HG03460 (cell line): ENCODE measurements around the gene GUSB.
"Not testable (repeated sequence)": the region's sequence is repeated elsewhere in the genome, so short reads cannot be mapped to it uniquely, and the experiment has no call there.

Source experiments
- ATAC-seq: cut with Tn5 transposase; IDR thresholded peaks from one replicate; pipeline ENCODE4 v1.9.1; 2021; ENCODE audit not compliant: unreplicated experiment

The GUSB gene

DNA sequence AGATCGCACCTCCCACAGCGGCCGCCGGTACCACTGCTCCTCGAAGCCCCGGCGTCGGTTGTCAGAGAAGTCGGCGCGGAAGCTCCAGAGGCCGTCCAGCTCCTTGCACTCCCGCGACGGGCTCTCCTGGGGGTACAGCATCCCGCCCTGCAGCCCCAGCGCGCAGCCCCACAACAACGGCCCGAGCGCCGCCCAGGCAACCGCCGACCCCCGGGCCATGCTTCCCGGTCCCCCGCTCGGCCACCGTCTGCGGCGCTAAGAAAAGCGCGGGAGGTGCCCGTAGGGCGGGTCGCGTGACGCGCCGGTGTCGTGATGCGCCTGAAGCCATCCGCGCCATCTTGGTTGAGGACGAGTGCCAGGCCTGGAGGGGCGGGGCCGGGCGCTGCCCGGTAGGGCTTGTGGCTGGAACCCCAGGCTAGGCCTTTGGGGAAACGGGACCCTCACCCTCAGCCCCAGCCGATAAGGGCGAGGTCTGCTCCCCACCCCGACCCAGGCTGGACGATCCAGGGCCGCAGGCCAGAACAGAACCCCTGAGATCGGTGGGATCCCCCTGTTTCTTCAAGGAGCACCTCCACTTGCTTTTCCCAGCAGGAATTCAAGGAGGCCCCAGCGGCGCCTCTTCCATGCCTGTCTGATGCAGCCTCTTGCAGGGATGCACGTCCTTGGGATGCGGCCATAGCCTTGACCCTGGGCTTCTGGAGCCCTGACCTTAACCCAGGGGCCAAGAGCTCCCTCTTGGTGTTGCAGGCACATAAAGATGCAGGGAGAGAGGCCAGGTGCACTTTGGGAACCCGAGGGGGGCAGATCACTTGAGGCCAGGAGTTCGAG lies at the start of gene GUSB:
Gene GUSB (minus strand): TSS at position 249 of the 828 bp plus-strand sequence. CDS start 30 bp downstream, at position 219.
- ATAC-seq: peak; percentile 74

DNA sequence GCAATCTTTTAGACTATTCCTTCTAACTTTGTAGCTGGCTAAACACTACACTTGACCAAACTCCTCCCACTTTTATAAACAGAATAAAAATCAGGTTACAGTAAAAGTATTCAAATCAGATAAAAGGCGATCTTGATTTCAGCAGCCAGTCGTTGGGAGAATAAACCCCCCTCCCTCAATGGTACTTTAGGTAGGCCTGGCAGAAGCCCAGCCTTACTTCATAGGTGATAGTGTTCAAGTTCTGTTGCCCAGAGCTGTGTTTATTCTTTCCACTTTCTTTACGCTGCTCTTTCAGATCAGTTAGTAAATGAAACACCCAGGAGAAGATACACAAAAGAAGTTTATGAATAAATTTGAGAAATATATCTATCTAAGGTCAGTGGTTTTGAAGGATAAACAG lies 46.3 kb upstream of the GUSB start:
- ATAC-seq: not testable (repeated sequence)

DNA sequence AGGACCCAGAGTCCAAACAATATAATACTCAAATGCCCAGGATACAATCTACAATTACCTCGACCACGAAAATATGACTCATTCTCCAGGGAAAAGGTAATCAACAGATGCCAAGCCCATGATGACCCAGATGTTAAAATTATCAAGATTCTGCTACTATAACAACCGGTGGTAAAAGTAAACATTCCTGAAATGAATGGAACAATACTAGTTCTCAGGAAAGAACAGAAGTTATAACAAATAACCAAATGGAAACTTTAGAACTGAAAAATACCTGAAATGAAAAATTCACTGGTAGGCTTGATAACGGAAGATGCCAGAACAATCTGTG lies 34.1 kb upstream of the GUSB start:
- no peak for ATAC-seq

DNA sequence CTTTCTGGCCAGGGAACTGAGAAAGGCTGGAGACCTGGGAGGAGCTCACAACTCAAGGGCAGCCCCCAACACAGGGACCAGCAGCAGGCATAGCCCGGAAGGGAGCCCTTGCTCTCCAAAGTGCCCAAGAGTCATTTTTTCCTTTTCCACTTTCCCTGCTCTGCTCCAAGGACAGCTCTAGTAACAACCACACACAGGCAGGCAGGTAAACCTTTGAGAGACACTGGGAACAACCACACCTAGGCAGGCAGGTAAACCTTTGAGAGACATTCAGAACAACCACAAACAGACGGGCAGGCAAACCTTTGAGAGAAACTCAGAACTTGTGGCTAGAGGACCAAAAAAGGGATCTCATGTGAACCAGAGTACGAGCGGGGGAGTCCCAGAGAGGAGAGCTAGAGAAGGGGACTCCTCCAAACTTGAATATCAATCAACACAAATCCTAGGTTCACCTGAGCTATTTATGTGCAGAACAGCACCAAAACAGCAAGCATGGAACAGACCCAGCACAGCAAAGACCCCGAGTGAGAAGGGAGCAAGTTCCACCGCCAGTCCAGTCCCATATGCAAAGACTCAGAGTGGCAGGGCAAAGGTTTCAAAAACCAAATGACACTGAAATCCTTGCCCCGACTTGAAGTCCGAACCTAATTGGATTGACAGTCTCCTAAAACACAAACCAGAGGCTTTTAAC lies 33.6 kb upstream of the GUSB start:
- ATAC-seq: no peak

DNA sequence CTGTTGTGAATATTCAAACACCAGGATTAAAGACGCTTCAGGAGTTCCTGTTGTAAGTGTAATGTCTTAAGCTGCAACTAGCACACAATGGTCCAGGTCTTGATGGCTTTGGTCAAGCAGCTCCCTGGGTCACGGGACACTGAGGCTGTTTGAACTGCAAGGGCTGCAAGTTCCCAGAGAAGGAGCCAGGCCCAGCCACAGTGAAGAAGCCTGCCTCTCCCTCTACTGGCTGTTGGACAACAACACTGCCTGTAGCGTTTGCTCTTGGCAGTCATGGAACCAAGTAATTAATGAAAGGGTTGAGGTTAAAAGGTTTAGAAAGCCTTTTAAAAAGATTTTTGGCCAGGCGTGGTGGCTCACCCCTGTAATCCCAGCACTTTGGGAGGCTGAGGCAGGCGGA lies 31.9 kb upstream of the GUSB start:
- no peak for ATAC-seq

DNA sequence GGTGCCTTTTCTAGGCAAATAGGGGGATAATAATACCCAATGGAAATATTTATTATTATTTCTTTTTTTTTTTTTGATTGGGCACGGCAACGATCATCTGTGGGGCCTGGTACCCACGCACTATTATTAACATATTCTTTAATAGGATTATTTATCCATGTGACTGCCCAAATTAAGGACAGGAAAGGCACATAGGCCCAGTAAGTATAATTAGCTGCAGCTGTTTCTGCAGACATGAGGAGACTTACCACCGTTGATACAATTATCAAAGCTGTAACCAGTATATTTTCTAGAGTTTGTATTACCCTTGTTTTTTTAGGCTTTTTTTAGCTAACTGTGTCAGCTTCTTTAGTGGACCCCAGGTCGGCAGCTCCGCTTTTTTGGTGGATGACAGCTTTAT lies 25.2 kb upstream of the GUSB start:
- ATAC-seq: no peak

DNA sequence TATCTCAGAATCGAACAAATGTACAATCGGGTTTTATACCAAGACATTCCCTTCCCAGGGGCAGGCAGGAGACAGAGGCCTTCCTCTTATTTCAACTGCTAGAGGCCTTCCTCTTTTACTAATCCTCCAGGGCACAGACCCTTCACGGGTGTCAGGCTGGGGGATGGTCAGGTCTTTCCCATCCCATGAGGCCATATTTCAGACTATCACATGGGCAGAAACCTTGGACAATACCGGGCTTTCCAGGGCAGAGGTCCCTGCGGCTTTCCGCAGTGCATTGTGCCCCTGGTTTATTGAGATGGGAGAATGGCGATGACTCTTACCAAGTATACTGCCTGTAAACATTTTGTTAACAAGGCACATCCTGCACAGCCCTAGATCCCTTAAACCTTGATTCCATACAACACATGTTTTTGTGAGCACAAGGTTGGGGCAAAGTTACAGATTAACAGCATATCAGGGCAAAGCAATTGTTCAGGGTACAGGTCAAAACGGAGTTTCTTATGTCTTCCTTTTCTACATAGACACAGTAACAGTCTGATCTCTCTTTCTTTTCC lies 23.2 kb upstream of the GUSB start:
- ATAC-seq: not testable (repeated sequence)

DNA sequence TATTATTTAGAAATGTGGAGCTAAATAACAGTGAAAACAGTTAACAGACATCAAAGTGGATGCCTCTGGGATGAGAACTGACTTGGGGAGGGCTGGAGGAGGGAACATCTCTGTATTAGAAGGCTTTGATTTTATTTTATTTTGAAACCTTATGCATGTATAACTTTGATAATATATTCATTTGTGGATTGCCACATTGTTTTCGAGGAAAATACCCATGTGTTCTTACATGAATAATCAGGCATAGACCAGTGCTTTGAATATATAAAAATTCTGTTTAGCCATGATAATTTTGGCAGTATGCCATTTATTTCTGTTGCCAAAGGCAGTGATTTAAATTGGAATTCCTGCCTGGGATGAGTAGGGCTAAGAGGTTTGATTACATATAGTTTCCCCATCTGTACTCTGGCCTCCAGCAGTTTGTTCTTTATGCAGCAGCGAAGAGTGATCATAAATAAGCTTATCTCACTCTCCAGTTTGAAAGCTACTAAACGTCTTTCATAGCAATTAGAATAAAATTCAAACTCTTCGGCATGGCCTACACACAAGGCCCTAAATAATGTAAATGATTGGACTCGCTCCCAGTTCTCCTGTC lies 18.9 kb upstream of the GUSB start:
- ATAC-seq: not testable (repeated sequence)

DNA sequence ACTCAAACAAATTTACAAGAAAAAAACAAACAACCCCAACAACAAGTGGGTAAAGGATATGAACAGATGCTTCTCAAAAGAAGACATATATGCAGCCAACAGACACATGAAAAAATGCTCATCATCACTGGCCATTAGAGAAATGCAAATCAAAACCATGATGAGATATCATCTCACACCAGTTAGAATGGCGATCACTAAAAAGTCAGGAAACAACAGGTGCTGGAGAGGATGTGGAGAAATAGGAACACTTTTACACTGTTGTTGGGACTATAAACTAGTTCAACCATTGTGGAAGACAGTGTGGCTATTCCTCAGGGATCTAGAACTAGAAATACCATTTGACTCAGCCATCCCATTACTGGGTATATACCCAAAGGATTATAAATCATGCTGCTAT lies 13.0 kb upstream of the GUSB start:
- not testable (repeated sequence) for ATAC-seq

DNA sequence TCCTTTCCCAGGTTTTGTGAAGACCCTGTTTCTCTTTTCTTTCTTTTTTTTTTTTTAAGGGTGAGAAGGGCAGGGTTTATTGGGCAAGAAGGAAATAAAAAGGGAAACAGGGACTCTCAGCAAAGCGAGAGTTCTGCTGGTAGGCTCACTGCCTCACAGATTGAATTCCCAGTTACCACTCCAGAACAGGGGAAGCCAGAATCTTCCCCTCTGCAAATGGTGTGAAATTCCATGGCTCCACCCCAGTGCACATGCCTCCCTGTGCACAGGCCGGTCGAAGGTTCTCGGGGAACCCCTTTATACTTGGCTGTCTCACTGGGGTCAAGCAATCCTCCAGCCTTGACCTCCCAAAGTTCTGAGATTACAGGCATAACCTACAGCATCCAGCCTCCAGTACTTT lies 10.5 kb upstream of the GUSB start:
- no peak for ATAC-seq

DNA sequence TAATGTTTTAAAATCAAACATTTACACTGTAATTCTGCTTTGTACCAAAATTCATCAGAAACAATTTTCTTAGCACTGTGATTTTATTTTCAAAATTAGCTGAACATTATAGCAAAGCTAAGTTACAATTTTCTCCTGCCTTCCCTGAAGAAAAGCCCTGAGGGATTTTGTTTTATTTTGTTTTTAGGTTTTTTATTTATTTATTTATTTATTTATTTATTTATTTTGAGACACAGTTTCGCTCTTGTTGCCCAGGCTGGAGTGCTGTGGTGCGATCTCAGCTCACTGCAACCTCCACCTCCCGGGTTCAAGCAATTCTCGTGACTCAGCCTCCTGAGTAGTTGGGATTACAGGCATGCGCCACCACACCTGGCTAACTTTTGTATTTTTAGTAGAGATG lies 9.8 kb upstream of the GUSB start:
- ATAC-seq: not testable (repeated sequence)

DNA sequence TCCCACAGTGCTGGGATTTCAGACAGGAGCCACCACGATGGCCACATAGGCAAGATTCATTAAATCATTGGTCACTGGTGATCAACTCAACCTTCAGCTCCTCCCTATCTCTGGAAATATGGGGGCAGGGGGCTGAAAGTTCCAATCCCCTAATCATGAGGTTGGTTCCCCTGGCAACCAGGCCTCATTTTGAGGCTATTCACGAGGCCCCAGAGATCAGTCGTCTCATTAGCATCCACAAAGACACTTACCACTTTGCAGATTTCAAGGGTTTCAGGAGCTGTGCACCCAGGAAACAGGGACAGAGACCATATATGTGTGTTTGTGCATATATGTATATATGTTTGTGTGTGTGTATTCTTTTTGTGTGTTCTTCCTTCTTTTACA lies 7.7 kb upstream of the GUSB start:
- no peak for ATAC-seq

DNA sequence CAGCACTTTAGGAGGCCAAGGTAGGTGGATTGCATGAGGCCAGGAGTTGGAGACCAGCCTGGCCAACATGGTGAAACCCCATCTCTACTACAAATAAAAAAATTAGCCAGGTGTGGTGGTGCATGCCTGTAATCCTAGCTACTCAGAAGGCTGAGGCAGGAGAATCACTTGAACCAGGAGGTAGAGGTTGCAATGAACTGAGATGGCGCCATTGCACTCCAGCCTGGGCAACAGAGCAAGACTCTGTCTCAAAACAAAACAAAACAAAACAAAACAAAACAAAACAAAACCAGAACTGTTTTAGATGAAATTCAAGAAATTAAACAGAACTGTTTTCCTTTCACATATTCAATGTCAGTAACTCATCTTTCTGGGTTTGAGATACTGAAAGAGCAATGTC lies 6.5 kb upstream of the GUSB start:
- not testable (repeated sequence) for ATAC-seq

DNA sequence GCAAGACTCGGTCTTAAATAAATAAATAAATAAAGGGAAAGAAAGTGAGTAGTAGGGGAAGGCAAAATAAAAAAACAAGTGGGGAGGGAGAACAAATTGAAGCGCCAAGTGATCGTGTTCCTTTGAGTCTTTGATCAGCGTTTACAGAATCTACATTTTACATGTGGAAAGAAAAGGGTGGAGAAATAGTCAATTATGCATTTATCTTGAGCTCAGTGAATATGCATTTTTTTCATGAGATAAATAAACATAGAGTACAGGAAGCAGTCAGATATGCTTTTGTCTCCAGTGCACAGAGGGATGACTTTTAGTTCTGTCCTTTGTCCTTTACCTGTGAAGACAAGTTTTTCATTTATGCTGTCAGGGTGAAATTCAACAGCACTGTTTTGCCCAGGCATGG lies 6.1 kb upstream of the GUSB start:
- ATAC-seq: no peak

DNA sequence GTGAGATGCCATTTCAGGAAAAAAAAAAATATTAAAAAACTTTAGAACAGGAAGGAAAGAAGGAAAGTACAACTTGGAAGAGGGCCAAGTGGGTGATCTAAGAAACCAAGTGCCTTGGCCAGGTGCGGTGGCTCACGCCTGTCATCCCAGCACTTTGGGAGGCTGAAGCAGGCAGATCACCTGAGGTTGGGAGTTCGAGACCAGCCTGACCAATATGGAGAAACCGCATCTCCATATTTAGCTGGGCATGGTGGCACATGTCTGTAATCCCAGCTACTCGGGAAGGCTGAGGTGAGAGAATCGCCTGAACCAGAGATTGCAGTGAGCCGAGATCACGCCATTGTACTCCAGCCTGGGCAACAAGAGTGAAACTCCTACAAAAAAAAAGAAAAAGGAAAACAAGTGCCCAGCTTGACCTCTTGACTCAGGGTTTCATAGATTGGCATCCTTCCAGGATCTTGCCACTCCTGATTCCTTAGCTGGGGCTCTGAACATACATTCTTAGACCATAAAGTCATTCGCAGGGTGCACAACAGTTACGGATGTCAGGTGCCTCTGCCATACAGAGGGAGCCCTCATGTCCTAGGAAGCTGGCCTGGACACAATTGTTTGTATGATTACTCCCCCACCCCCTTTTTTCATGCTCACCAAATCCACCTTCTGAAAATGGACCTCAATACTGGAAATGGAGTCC lies 2.1 kb upstream of the GUSB start:
- ATAC-seq: no peak

DNA sequence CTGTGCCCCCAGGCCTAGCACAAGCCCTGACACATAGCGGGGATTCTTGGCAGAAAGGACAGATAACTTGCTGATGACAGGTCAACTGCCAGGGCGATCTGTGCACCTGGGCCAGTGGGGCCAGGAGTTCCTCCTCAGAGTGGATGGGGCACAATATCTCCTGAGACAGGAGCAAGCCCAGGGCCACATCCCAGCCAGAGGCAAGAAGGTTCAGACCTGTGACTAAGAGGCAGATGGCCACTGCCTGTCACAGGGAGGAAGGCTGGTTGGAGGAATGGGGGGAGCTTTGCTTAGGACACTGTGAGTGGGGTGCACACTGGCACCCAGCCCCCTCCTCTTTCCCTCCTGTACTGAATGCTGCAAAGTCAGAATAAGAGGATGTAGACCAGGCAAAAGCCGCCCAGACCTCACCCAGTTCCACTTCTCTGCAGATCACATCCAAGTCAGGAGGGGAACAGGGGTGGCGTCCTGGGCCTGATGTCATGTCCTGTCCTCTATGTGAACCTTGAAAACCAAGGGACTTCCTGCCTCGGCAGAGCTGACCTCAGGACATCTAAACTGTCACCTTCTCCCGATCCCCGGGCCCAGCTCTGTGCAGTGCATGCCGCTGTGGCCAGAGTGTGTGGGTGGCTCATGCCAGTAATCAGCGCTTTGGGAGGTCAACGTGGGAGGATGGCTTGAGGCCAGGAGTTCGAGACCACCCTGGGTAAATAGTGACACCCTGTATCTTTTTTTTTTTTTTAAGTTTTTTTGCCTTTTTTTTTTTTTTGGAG lies 1.3 kb downstream of the GUSB start:
- ATAC-seq: peak; percentile 73

DNA sequence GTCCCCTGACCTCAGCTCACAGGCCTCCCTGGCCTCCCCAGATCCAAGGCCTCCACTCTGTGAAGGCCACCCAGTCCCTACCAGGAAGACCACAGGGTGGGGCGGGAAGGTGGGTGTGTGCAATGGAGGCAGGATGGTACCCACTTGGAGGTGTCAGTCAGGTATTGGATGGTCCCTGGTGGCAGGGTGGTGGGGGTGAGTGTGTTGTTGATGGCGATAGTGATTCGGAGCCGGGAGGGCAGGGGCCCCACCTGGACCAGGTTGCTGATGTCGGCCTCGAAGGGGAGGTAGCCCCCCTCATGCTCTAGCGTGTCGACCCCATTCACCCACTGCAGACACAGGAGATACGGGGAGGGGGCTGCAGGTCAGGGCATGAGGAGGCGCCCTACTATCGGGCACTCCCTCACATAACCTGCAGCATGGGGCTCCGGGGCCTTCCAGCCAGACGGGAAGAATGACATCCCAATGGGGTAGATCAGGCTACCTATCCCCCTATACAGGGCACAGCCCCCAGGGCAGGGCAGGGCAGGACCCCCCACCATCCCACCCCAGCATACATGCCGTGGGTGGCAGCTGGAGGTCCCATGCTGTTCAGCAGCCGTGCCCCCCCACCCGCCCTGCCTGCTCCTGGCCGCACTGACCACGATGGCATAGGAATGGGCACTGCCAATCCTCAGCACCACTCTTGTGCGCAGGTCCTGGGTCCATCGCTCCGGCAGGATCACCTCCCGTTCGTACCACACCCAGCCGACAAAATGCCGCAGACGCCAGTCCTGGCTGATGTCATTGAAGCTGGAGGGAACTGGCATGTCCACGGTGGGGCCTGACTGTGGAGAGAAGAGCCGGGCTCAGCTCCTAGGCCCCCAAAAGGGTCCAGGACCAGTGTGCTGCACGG lies 2.2 kb downstream of the GUSB start:
- no peak for ATAC-seq

DNA sequence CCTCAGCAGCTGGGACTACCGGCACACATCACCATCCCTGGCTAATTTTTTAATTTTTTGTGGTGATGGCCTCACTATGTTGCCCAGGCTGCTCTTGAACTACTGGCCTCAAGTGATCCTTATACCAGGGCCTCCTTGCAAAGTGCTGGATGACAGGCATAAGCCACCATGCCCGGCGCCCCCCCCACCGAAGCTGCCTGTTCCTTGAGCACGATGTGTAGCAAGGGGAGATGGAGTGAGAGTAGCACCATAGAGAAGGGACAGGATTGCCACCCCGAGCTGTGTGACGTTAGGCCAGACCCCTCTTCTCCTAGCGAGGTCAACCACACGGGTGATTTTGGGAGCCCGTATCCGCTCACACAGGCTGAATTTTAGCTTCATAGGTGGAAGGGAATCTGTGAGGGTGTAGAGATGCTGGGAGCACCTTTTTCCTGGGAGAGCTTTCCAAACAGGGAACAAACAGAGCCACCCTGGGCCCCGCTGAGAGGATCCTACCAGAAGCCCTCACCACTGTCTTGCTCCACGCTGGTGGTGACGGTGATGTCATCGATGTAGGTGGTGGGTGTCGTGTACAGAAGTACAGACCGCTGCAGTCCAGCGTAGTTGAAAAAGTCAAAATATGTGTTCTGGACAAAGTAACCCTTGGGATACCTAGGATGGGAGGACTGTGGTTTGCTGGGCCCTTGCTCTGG lies 3.0 kb downstream of the GUSB start:
- no peak for ATAC-seq

DNA sequence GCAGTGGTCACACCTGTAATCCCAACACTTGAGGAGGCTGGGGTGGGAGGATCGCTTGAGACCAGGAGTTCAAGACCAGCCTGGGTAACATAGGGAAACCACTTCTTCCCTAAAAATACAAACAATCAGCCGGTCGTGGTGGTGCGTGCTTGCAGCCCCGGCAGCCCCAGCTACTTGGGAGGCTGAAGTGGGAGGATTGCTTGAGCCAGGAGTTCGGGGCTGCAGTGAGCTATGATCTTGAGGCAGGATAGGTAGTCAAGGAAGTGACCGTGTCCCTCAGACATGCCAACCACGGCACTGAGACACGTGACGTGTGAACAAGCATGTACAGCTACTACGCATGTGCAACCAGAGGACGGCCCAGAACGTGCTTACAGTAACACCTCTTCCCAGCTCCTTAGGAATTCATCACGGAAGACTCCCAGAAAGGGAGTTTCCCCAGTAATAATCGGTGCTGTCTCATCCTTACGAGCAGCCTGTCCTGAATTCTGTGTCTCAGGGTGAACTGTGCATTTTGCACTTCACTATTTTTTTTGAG lies 5.3 kb downstream of the GUSB start:
- no peak for ATAC-seq
